Coronary artery (tissue), 2 donors: ENCODE data around the gene TSPYL1.

Experiments
- DNase-seq: peaks from one replicate; pipeline ENCODE4 v3.0.0-alpha.2; 2017; ENCODE audit warnings: low spot score
- H3K27ac ChIP-seq, 2 donors: fragments of 200-600 bp; sonication (generic); one replicate each; pipeline ENCODE4 v1.5.1; 2016 to 2019
- H3K4me3 ChIP-seq: fragments of 200-600 bp; sonication (generic); 2 replicates; pipeline ENCODE4 v1.5.1; 2016; ENCODE audit warnings: mild to moderate bottlenecking, moderate library complexity
- TF ChIP-seq, protein P1 (sequence below): fragments of 200-600 bp; sonication (generic); IDR thresholded peaks from one replicate; pipeline ENCODE4 v1.5.1; 2019; ENCODE audit warnings: antibody characterized with exemption

TSPYL1 gene

DNA sequence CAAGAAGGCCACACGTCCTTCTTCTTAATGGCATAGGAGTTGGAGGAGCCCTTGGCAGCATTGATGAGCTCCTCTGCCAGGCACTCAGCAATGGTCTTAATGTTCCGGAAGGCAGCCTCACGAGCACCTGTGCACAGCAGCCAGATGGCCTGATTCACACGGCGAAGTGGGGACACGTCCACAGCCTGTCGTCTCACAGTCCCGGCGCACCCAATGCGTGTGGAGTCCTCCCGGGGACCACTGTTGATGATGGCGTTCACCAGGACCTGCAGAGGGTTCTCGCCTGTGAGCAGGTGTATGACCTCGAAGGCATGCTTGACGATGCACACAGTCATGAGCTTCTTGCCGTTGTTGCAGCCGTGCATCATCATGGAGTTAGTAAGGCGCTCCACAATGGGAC lies 21.2 kb downstream of the TSPYL1 start:
- no peak overlapping the region for H3K4me3 ChIP-seq
- no peak for DNase-seq
- no peak overlapping the region for H3K27ac ChIP-seq
- TF ChIP-seq, protein P1, sequence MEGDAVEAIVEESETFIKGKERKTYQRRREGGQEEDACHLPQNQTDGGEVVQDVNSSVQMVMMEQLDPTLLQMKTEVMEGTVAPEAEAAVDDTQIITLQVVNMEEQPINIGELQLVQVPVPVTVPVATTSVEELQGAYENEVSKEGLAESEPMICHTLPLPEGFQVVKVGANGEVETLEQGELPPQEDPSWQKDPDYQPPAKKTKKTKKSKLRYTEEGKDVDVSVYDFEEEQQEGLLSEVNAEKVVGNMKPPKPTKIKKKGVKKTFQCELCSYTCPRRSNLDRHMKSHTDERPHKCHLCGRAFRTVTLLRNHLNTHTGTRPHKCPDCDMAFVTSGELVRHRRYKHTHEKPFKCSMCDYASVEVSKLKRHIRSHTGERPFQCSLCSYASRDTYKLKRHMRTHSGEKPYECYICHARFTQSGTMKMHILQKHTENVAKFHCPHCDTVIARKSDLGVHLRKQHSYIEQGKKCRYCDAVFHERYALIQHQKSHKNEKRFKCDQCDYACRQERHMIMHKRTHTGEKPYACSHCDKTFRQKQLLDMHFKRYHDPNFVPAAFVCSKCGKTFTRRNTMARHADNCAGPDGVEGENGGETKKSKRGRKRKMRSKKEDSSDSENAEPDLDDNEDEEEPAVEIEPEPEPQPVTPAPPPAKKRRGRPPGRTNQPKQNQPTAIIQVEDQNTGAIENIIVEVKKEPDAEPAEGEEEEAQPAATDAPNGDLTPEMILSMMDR: no peak

GRCh38 chr6:116256694-116257093 lies 23.0 kb downstream of the TSPYL1 start:
- H3K27ac ChIP-seq: no peak overlapping the region
- TF ChIP-seq, protein P1: no peak
- DNase-seq: no peak
- H3K4me3 ChIP-seq: no peak overlapping the region

DNA sequence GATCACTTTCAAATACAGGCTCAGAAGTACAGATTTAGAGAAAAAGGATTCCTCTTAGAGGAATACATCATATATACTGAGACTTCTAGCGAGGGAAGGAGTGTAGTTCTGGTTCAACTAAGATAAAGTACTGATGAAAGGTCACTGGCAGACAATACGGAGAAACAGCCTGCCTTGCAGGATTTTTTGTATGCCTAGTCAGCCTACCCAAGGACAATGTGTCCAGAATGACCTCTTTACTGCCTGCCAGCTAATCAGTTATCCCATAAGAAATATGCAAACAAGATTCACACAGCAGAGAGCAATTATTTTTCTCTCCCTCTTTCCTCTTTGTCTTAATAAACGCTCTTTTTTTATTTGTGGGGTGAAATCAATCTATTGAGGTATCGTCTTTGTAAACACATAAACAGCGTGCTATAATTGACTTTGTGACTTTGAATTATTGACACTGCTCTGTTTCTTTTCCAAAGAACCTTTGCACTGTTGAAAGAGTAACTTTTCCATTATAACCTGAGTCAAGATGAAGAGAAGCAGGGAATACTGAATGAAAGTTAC lies 24.4 kb downstream of the TSPYL1 start:
- TF ChIP-seq, protein P1: no peak
- no peak for DNase-seq
- no peak overlapping the region for H3K27ac ChIP-seq
- no peak overlapping the region for H3K4me3 ChIP-seq

DNA sequence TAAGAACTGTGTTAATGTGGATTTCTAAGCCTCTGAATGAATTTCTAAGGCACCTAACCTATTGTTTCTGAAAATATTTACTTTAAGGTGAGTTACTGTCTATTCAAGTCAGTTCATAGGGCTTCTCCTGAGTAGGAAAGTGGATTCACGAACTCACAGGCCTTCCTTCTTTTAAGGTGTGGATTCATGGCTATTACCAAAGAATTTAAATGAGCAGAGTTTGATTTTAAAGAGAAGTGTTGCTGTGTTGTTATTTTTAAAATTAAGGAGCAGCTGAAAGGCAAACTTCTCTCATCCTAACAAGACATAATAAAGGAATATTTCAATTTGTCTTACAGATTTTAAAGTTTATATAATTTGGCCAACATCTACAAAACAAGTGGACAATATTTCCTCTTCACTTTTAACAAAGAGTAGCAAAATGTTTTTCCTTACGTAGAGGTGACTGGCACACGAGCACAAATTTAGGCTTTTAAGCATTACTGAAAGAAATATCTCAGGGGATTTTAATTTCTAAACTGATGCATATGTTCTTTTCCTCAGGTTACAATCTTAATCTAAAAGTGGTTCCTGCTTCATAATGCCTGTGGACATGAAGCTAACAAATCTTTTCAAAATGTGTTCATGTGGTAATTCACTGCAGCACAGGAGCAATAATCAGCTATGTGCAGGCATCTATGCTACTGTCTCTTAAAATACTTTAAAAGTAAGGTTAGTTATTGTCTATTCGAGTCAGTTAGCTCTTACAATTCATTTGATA lies 25.3 kb downstream of the TSPYL1 start:
- Histone ChIP-seq H3K4me3 (peak overlapping the region; percentile 86), H3K27ac (peak overlapping the region; percentile 79 to 91)
- TF ChIP-seq, protein P1: no peak
- no peak for DNase-seq

DNA sequence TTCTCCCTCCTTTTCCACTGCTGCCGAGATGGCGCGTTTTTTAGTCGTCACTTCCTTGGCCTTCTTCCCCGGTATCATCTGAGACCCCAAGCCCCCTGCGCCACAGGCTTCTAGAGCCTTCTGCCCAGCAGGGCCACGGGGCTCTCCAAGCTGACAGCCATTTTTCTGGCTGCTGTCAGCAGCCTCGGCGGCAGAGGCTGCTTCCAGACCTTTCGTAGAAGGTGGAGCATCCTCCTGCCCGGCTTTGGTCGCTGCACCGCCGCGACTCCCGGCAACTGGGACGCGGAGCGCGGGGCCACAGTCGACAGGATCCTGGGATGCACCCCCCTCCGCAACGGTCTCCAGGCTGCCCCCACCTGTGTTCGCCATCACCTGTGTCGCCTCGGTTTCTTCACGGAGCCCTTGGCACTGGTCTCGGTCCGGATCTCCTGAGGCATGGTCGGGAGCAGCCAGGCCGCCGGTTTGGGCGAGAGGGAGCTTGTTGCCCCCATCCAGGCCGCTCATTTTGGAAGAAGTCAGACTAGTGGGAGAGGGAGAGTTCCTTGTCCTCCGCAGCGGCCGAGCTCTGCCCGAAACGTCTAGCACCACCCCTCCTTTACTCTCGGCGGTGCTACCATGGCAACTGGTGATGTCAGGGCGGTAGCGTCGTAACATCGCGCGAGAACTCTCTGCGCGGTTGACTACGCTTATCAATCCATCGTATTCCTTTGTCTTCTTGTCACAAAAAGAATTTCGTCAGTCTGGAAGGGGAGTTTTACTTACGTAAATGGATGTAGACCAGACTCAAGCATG lies 26.0 kb downstream of the TSPYL1 start, which contains the start of gene TSPYL4:
Gene TSPYL4, minus strand, starts transcription at position 571 of the 792 bp plus-strand sequence. Its CDS starts 67 bp downstream, at position 504.
- TF ChIP-seq, protein P1: no peak
- Histone ChIP-seq H3K4me3 (peak within 1 kb of the TSS; percentile 86), H3K27ac (peak within 1 kb of the TSS; percentile 79 to 91)
- DNase-seq: peak; percentile 96

GRCh38 chr6:116253188-116253504 lies 26.6 kb downstream of the TSPYL1 start:
- TF ChIP-seq, protein P1: no peak
- Histone ChIP-seq H3K27ac (peak overlapping the region; percentile 79 to 91), H3K4me3 (peak overlapping the region; percentile 86)
- DNase-seq: no peak
